CMK (cell line): Measurements from ENCODE around the gene ZNF22.

Experiments used
- DNase-seq: peaks from one replicate; pipeline ENCODE4 v3.0.0-alpha.2; 2010; ENCODE audit warnings: low read depth

Gene ZNF22

GRCh38 chr10:45015590-45015989, 14.9 kb downstream of the ZNF22 start:
- DNase-seq = no peak

DNA sequence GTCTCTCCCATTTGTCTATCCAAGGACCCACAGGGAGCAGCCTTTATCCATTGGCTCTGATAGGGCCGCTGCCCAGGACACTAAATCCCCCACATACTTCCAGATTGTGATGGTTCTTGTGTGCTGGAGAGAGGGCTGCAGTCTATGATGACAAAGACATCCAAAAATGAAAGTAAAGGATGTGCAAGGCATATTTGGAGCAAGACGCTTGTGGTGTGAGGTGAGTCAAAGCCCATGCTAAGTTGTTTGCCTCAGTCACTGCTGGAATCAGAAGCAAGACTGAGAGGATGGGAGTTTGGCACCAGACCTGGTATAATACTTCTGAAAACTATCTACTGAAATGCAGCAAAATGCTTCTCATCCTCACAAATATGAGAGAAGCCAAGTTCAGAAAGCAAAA, 22.7 kb downstream of the ZNF22 start:
- DNase-seq = no peak

DNA sequence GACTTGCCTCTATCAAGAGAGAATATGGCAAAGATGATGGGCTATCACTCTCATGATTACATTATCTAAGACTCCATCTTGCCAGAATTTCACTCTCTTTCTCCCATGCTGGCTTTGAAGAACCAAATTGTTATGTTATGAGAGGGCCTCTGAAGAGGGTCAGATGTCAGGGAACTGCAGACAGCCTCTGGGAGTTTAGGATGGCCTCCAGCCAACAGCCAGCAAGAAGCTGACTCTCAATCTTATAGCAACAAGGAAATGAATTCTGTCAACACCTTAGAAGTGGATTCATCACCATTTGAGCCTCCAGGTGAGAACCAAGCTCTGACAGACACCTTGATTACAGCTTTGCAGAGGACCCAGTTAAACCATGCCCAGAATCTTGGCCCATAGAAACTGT, 33.6 kb downstream of the ZNF22 start:
- DNase-seq = no peak

DNA sequence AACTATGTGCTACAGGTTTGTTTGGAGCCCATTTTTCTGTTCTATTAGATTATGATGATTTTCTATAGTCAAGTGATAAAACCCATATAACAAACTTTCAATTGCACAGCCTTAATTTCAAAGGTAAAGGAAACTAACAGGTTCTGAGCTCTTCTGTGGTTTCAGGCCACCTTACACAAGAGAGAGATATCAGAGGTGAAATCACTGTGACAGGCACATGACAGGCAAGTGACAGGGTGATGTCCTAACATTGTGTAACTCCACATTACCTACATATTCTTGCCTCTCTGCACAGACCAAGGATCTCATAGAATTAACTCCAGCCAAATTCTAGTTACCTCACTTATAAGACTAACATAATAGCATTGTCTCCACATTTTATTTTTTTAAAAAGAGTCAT, 35.0 kb downstream of the ZNF22 start:
- no peak for DNase-seq

GRCh38 chr10:45040921-45041542, 40.3 kb downstream of the ZNF22 start:
- no peak for DNase-seq

- DNase-seq = no peak
Measured at GRCh38 chr10:45044290-45044689, 43.6 kb downstream of the ZNF22 start.

DNA sequence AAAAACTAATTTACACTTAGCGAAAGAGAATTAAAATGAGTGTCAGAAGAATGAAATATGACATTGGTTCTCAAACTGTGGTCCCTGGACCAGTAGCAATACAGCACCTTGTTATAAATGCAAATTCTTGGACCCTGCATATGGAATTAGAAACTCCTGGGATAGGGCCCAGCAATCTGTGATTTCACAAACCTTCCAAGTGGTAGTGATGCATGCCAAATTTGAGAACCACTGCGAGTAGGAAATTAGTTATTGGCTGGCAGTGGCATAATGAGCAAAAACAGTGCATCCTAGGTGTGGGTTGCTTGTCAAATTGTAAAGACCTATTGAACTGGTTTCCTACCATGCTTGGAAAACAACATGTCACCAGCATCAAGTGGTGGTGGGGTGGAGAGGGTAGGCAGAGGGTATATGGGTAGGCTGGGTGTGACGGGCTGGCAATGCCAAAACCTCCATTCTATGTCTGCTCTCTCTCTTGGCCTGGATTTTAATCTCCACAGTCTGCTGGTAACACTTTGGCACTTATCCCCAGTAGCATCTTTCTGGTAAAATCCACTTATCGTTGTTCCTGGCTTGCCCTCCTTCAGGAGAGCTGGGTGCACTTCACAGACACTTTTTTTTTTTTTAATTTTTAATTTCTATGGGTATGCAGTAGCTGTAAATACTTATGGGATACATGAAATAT, 50.0 kb downstream of the ZNF22 start:
- no peak for DNase-seq

DNA sequence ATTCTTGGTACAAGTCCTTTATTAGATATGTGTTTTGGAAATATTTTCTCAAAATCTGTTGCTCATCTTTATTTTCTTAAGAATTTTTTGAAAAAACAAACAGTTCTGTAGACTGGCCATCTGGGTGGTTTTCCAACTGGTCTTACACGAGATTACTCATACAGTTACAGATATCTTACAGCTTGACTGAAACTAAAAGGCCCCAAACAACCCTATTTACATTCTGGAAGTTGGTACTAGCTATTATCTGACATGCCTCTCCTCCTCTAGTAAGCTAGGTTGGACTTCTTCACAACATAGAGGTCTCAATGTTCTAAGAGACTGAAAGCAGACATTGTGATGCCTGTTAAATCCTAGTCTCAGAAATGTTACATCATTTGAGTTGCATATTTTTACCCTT, 52.0 kb downstream of the ZNF22 start:
- DNase-seq = no peak

DNA sequence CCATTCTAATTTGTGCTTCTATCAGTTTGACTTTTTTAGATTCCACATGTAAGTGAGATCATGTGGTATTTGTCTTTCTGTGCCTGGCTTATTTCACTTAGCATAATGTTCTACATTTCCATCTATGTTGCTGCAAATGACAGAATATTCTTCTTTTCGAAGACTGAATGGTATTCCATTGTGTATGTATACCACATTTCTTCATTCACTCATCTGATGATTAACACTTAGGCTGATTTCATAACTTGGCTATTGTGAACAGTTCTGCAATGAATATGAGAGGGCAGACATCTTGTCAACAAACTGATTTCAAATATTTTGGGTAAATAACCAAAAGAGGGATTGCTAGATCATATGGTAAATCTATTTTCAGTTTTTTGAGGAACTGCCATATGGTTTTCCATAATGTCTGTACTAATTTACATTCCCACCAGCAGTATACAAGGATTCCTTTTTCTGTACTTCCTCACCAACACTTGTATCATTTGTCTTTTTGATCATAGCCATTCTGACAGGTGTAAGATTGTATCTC, 52.9 kb downstream of the ZNF22 start:
- no peak for DNase-seq
